ENCODE data around the gene LDLRAD4.

- no peak for TF ChIP-seq CTCF (IDR thresholded peaks at IDR 0.05)
- TF ChIP-seq EZH2 (IDR thresholded peaks at IDR 0.05; ENCODE audit: borderline replicate concordance, insufficient read depth, low read depth, low read length, poor library complexity, severe bottlenecking), result no peak
Observed at GRCh38 chr18:13370995-13371625, 152.6 kb downstream of the LDLRAD4 start.
